ENCODE measurements around the gene NDST4. TPM values are rescaled to one million over a fixed set of nuclear protein-coding genes. Genes with fewer than 3 reads are reported as not detected.
"Not testable (repeated sequence)": the region's sequence is repeated elsewhere in the genome, so short reads cannot be mapped to it uniquely, and the experiment has no call there.

The NDST4 gene
- total RNA-seq, 1 donor from 2014 or later = 0.11 TPM

GRCh38 chr4:114980932-114981708 lies 132.3 kb downstream of the NDST4 start:
- Histone ChIP-seq H3K27me3 (ENCODE audit: low read depth) (no peaks in the 10 kb centered on the region), H3K36me3 (no peaks in the 10 kb centered on the region), H3K4me3 (no peak overlapping the region), H3K9me3 (replicated peaks) (peaks cover 5% of the 10 kb centered on the region), H3K27ac (replicated peaks) (no peak overlapping the region), H3K4me1 (no peaks in the 10 kb centered on the region)
- intact Hi-C loops (cut with micrococcal nuclease) = no loop called here
- DNase-seq = no peak
- TF ChIP-seq, protein P1, sequence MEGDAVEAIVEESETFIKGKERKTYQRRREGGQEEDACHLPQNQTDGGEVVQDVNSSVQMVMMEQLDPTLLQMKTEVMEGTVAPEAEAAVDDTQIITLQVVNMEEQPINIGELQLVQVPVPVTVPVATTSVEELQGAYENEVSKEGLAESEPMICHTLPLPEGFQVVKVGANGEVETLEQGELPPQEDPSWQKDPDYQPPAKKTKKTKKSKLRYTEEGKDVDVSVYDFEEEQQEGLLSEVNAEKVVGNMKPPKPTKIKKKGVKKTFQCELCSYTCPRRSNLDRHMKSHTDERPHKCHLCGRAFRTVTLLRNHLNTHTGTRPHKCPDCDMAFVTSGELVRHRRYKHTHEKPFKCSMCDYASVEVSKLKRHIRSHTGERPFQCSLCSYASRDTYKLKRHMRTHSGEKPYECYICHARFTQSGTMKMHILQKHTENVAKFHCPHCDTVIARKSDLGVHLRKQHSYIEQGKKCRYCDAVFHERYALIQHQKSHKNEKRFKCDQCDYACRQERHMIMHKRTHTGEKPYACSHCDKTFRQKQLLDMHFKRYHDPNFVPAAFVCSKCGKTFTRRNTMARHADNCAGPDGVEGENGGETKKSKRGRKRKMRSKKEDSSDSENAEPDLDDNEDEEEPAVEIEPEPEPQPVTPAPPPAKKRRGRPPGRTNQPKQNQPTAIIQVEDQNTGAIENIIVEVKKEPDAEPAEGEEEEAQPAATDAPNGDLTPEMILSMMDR (IDR thresholded peaks at IDR 0.05; ENCODE audit: borderline replicate concordance) = no peak

- H3K27me3 ChIP-seq (ENCODE audit: low read depth); H3K27ac ChIP-seq (replicated peaks); H3K36me3 ChIP-seq; H3K4me3 ChIP-seq; H3K4me1 ChIP-seq; DNase-seq; H3K9me3 ChIP-seq (replicated peaks); intact Hi-C loops (cut with micrococcal nuclease): not testable (repeated sequence)
These were observed 133.0 kb downstream of the NDST4 start for GRCh38 chr4:114980399-114980798.

DNA sequence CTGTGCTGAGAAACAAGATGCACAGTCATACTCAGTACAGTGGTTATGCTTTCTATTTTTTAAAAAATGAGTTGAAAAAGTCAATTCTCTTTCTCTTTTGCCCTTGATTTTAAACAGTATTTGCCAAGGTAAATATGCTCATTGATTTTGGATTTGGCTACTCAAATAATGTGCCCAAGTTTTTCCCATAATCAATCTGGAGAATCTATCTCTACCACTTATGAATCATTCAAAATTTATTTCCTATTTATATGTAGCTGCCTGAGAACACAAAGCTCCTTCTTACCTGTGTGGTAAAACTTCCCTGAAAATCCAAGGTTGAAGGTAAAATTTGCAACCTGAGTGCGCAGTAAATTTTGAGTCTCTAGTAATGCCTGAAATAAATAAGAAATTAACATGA lies 136.5 kb downstream of the NDST4 start:
- intact Hi-C loops (cut with micrococcal nuclease) = no loop called here
- no peaks in the 10 kb centered on the region for H3K4me1 ChIP-seq
- TF ChIP-seq, protein P1 (IDR thresholded peaks at IDR 0.05; ENCODE audit: borderline replicate concordance) = no peak
- H3K36me3 ChIP-seq = no peaks in the 10 kb centered on the region
- no peak for DNase-seq
- H3K27me3 ChIP-seq (ENCODE audit: low read depth) = no peaks in the 10 kb centered on the region
- H3K4me3 ChIP-seq = no peak overlapping the region
- no peaks in the 10 kb centered on the region for H3K9me3 ChIP-seq (replicated peaks)
- no peak overlapping the region for H3K27ac ChIP-seq (replicated peaks)

DNA sequence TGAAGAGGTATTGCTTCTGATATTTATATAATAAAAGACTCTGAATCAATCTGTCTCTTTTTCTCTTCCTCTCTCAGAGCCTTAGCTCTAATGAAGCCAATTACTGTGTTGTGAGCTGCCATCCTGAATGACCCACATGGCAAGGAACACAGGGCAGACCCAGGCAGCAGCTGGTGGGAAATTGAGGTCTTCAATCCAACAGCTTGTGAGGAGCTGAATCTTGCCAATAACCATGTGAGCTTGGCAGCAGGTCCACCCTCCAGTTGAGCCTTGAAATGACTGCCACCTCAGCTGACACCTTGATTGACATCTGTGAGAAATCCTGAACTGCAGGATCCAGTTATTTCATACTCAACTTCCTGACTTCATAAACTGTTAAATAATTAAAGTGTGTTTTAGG lies 149.4 kb downstream of the NDST4 start:
- TF ChIP-seq, protein P1 (IDR thresholded peaks at IDR 0.05; ENCODE audit: borderline replicate concordance) = no peak
- Histone ChIP-seq H3K27me3 (ENCODE audit: low read depth) (no peaks in the 10 kb centered on the region), H3K27ac (replicated peaks) (no peak overlapping the region), H3K9me3 (replicated peaks) (peaks cover 4% of the 10 kb centered on the region), H3K4me3 (no peak overlapping the region), H3K36me3 (no peaks in the 10 kb centered on the region), H3K4me1 (no peaks in the 10 kb centered on the region)
- no peak for DNase-seq
- intact Hi-C loops (cut with micrococcal nuclease) = no loop called here

DNA sequence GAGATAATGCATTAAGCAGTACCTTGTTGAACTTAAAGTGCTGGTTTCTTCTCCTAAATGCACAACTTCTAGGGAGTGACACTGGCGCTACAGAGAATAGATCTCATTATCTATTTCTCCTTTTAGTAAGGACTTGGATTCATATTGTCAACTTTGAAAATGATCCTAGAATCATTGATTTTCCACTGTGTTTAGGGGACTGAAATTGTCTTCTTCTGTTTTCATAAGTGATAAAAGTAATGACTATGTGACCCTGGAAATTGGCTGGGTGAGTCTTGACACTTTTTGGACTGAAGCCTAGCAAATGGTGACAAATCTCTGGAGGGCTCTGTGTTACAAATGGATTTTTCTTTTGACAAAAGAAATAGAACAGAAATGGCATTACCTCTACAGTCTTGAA lies 167.8 kb downstream of the NDST4 start:
- TF ChIP-seq, protein P1 (IDR thresholded peaks at IDR 0.05; ENCODE audit: borderline replicate concordance) = no peak
- no peak overlapping the region for H3K4me3 ChIP-seq
- DNase-seq = no peak
- intact Hi-C loops (cut with micrococcal nuclease) = no loop called here
- H3K9me3 ChIP-seq (replicated peaks) = peaks cover 7% of the 10 kb centered on the region
- no peak overlapping the region for H3K27ac ChIP-seq (replicated peaks)
- no peaks in the 10 kb centered on the region for H3K36me3 ChIP-seq
- no peaks in the 10 kb centered on the region for H3K27me3 ChIP-seq (ENCODE audit: low read depth)
- no peaks in the 10 kb centered on the region for H3K4me1 ChIP-seq

GRCh38 chr4:114941503-114941902 lies 171.9 kb downstream of the NDST4 start:
- TF ChIP-seq, protein P1 (IDR thresholded peaks at IDR 0.05; ENCODE audit: borderline replicate concordance) = no peak
- Histone ChIP-seq H3K4me1 (no peaks in the 10 kb centered on the region), H3K27me3 (ENCODE audit: low read depth) (no peaks in the 10 kb centered on the region), H3K9me3 (replicated peaks) (peaks cover 3% of the 10 kb centered on the region), H3K4me3 (no peak overlapping the region), H3K27ac (replicated peaks) (no peak overlapping the region), H3K36me3 (no peaks in the 10 kb centered on the region)
- intact Hi-C loops (cut with micrococcal nuclease) = no loop called here
- no peak for DNase-seq
